Parathyroid adenoma (tissue), 2 donors: ENCODE results near the gene SLC9C1.

ENCODE experiments used
- H2AFZ ChIP-seq: fragments of 300-600 bp; sonication (generic); one replicate; pipeline ENCODE4 v1.7.0; 2017; ENCODE audit warnings: antibody characterized with exemption, mild to moderate bottlenecking
- H3K27ac ChIP-seq: fragments of 300-600 bp; sonication (generic); one replicate; pipeline ENCODE4 v1.7.0; 2017
- H3K27me3 ChIP-seq: fragments of 300-600 bp; sonication (generic); one replicate; pipeline ENCODE4 v1.7.0; 2017; ENCODE audit warnings: low read length; ENCODE audit not compliant: control insufficient read depth, insufficient read depth
- H3K36me3 ChIP-seq: fragments of 300-600 bp; sonication (generic); one replicate; pipeline ENCODE4 v1.7.0; 2017; ENCODE audit warnings: low read length; ENCODE audit not compliant: control insufficient read depth, insufficient read depth
- H3K4me1 ChIP-seq: fragments of 300-600 bp; sonication (generic); one replicate; pipeline ENCODE4 v1.7.0; 2017; ENCODE audit warnings: control low read depth
- H3K4me2 ChIP-seq: fragments of 300-600 bp; sonication (generic); one replicate; pipeline ENCODE4 v1.7.0; 2017; ENCODE audit warnings: low read length
- H3K4me3 ChIP-seq: fragments of 300-600 bp; sonication (generic); one replicate; pipeline ENCODE4 v1.7.0; 2017; ENCODE audit warnings: low read depth, low read length
- H3K79me2 ChIP-seq: fragments of 300-600 bp; sonication (generic); one replicate; pipeline ENCODE4 v1.7.0; 2017; ENCODE audit warnings: control low read depth
- H3K9ac ChIP-seq: fragments of 300-600 bp; sonication (generic); one replicate; pipeline ENCODE4 v1.7.0; 2017; ENCODE audit warnings: mild to moderate bottlenecking
- H3K9me3 ChIP-seq: fragments of 300-600 bp; sonication (generic); one replicate; pipeline ENCODE4 v1.7.0; 2017; ENCODE audit warnings: low read length; ENCODE audit not compliant: control insufficient read depth
- CTCF ChIP-seq: fragments of 300-600 bp; sonication (generic); IDR thresholded peaks from one replicate; pipeline ENCODE4 v1.7.0; 2017; ENCODE audit warnings: antibody characterized with exemption, mild to moderate bottlenecking
- donor health status: primary hyperparathyroidism.

Gene SLC9C1

GRCh38 chr3:112115806-112116383, 178.1 kb downstream of the SLC9C1 start:
- Histone ChIP-seq H3K79me2 (no peaks in the 10 kb centered on the region), H3K27me3 (no peaks in the 10 kb centered on the region), H3K9me3 (no peaks in the 10 kb centered on the region), H3K4me3 (no peak overlapping the region), H3K36me3 (no peaks in the 10 kb centered on the region), H3K27ac (no peak overlapping the region), H3K4me1 (no peaks in the 10 kb centered on the region), H3K4me2 (no peak overlapping the region), H3K9ac (no peak overlapping the region), H2AFZ (no peak overlapping the region)
- TF ChIP-seq CTCF = no peak

- no peaks in the 10 kb centered on the region for H3K4me1 ChIP-seq
- H2AFZ ChIP-seq = no peak overlapping the region
- H3K27me3 ChIP-seq = no peaks in the 10 kb centered on the region
- H3K27ac ChIP-seq = no peak overlapping the region
- H3K79me2 ChIP-seq = no peaks in the 10 kb centered on the region
- H3K36me3 ChIP-seq = no peaks in the 10 kb centered on the region
- H3K4me2 ChIP-seq = no peak overlapping the region
- H3K4me3 ChIP-seq = no peak overlapping the region
- no peak overlapping the region for H3K9ac ChIP-seq
- no peak for TF ChIP-seq CTCF
- H3K9me3 ChIP-seq = no peaks in the 10 kb centered on the region
Measured at GRCh38 chr3:112115161-112115739, 178.8 kb downstream of the SLC9C1 start.

GRCh38 chr3:112114576-112115160, 179.3 kb downstream of the SLC9C1 start:
- Histone ChIP-seq H3K4me2 (no peak overlapping the region), H3K27ac (no peak overlapping the region), H3K4me3 (no peak overlapping the region), H3K9me3 (no peaks in the 10 kb centered on the region), H3K9ac (no peak overlapping the region), H3K36me3 (no peaks in the 10 kb centered on the region), H3K27me3 (no peaks in the 10 kb centered on the region), H3K4me1 (no peaks in the 10 kb centered on the region), H3K79me2 (no peaks in the 10 kb centered on the region), H2AFZ (no peak overlapping the region)
- no peak for TF ChIP-seq CTCF

- H3K4me2 ChIP-seq = no peak overlapping the region
- no peaks in the 10 kb centered on the region for H3K4me1 ChIP-seq
- H3K36me3 ChIP-seq = no peaks in the 10 kb centered on the region
- no peak overlapping the region for H3K27ac ChIP-seq
- H3K4me3 ChIP-seq = no peak overlapping the region
- TF ChIP-seq CTCF = peak; percentile 41
- no peaks in the 10 kb centered on the region for H3K9me3 ChIP-seq
- no peak overlapping the region for H3K9ac ChIP-seq
- no peaks in the 10 kb centered on the region for H3K27me3 ChIP-seq
- H3K79me2 ChIP-seq = no peaks in the 10 kb centered on the region
- H2AFZ ChIP-seq = no peak overlapping the region
Measured at GRCh38 chr3:112111785-112112402, 182.1 kb downstream of the SLC9C1 start.
